Activated CD4-positive, alpha-beta T cell treated with anti-CD3 and anti-CD28 coated beads, Interleukin-2, amount 50 U/mL, for 16 hours (primary cell): ENCODE results near the gene ADAT1.
A peak's percentile ranks its signal among the peaks of the same experiment; 100 is the strongest.
"Not testable (repeated sequence)": the region's sequence is repeated elsewhere in the genome, so short reads cannot be mapped to it uniquely, and the experiment has no call there.

Experiments
- DNase-seq: peaks from one replicate; pipeline ENCODE4 v3.0.0-alpha.2; 2020

Gene ADAT1

GRCh38 chr16:75620326-75621169, 2.5 kb downstream of the ADAT1 start:
- peak; percentile 48 for DNase-seq

- no peak for DNase-seq
These were observed 4.3 kb downstream of the ADAT1 start for GRCh38 chr16:75618780-75619179.

- peak; percentile 43 for DNase-seq
These were observed 6.0 kb downstream of the ADAT1 start for GRCh38 chr16:75617121-75617520.

GRCh38 chr16:75616521-75617010, 6.5 kb downstream of the ADAT1 start:
- peak; percentile 91 for DNase-seq

GRCh38 chr16:75615619-75616018, 7.5 kb downstream of the ADAT1 start:
- DNase-seq: no peak

GRCh38 chr16:75614066-75614897, 8.8 kb downstream of the ADAT1 start:
- DNase-seq: no peak

- no peak for DNase-seq
These were observed 16.6 kb downstream of the ADAT1 start for GRCh38 chr16:75606507-75606906.

GRCh38 chr16:75603241-75603640, 19.8 kb downstream of the ADAT1 start:
- DNase-seq: no peak

- DNase-seq: no peak
These were observed 23.4 kb downstream of the ADAT1 start for GRCh38 chr16:75599452-75600277.

- DNase-seq: peak; percentile 65
These were observed 29.0 kb downstream of the ADAT1 start for GRCh38 chr16:75593825-75594820.

- DNase-seq: no peak
These were observed 29.8 kb downstream of the ADAT1 start for GRCh38 chr16:75593308-75593707.

- not testable (repeated sequence) for DNase-seq
These were observed 31.2 kb downstream of the ADAT1 start for GRCh38 chr16:75591927-75592326.

- DNase-seq: no peak
These were observed 31.9 kb downstream of the ADAT1 start for GRCh38 chr16:75590920-75591843.

- no peak for DNase-seq
These were observed 33.8 kb downstream of the ADAT1 start for GRCh38 chr16:75589306-75589705.

GRCh38 chr16:75588716-75589115, 34.4 kb downstream of the ADAT1 start:
- DNase-seq: no peak

GRCh38 chr16:75584108-75584507, 39.0 kb downstream of the ADAT1 start:
- no peak for DNase-seq

GRCh38 chr16:75579281-75579834, 43.7 kb downstream of the ADAT1 start:
- no peak for DNase-seq

- no peak for DNase-seq
These were observed 44.4 kb downstream of the ADAT1 start for GRCh38 chr16:75578725-75579124.

- DNase-seq: no peak
These were observed 44.9 kb downstream of the ADAT1 start for GRCh38 chr16:75578212-75578611.

GRCh38 chr16:75576384-75576811, 46.7 kb downstream of the ADAT1 start:
- DNase-seq: no peak
